Natural killer cell (primary cell): ENCODE results near the gene RNF25. TPM values are rescaled to one million over a fixed set of nuclear protein-coding genes. Genes with fewer than 3 reads are reported as not detected.

ENCODE experiments used
- ATAC-seq, 3 donors: fragments of 150-1000 bp in 2 of 3; fragments of 200-7000 bp in 1 of 3; cut with Tn5 transposase; 1 replicate in 1 of 3; 2 replicates in 2 of 3; pipeline ENCODE4 v1.10.0; 2021; ENCODE audit warnings: mild to moderate bottlenecking in 2 of 3, moderate library complexity in 2 of 3
- DNase-seq, 2 donors: peaks; one replicate each; pipeline versions ENCODE4 v3.0.0 to v3.0.0-alpha.2; 2013 to 2021; ENCODE audit warnings: mixed read lengths in 1 of 2
- H3K27ac ChIP-seq: one replicate; pipeline ENCODE4 v1.5.1; 2013; ENCODE audit warnings: mild to moderate bottlenecking, low read length
- H3K27me3 ChIP-seq: one replicate; pipeline ENCODE4 v1.6.1; 2013; ENCODE audit warnings: low read length; ENCODE audit not compliant: control insufficient read depth, insufficient read depth
- H3K36me3 ChIP-seq: one replicate; pipeline ENCODE4 v1.6.1; 2013; ENCODE audit warnings: low read length; ENCODE audit not compliant: control insufficient read depth, insufficient read depth
- H3K4me1 ChIP-seq: one replicate; pipeline ENCODE4 v1.6.1; 2013; ENCODE audit warnings: low read length; ENCODE audit not compliant: control insufficient read depth, insufficient read depth
- H3K4me3 ChIP-seq: one replicate; pipeline ENCODE4 v1.5.1; 2013; ENCODE audit warnings: low read length
- H3K9me3 ChIP-seq: one replicate; pipeline ENCODE4 v1.6.1; 2013; ENCODE audit warnings: low read length; ENCODE audit not compliant: control insufficient read depth, insufficient read depth
- H3K27ac Mint-ChIP-seq, 2 donors: one replicate each; pipeline ENCODE4 v1.8.0; 2022; ENCODE audit warnings: mild to moderate bottlenecking in 2 of 2, mixed read lengths in 2 of 2, moderate library complexity in 1 of 2
- H3K27me3 Mint-ChIP-seq, 2 donors: one replicate each; pipeline ENCODE4 v1.8.0; 2022; ENCODE audit warnings: low read depth in 2 of 2, mixed read lengths in 2 of 2
- H3K36me3 Mint-ChIP-seq: one replicate; pipeline ENCODE4 v1.8.0; 2022; ENCODE audit warnings: mixed read lengths
- H3K4me1 Mint-ChIP-seq, 2 donors: one replicate each; pipeline ENCODE4 v1.8.0; 2022; ENCODE audit warnings: mixed read lengths in 2 of 2
- H3K4me3 Mint-ChIP-seq: one replicate; pipeline ENCODE4 v1.8.0; 2022; ENCODE audit warnings: mild to moderate bottlenecking, moderate library complexity, mixed read lengths
- H3K9me3 Mint-ChIP-seq, 2 donors: one replicate each; pipeline ENCODE4 v1.8.0; 2022; ENCODE audit warnings: mixed read lengths in 2 of 2
- WGBS: methylation state at CpG from one replicate; pipeline ENCODE4 v1.1.7; 2013; ENCODE audit warnings: missing lambda C conversion rate; ENCODE audit not compliant: insufficient coverage; 5-methylcytosine and 5-hydroxymethylcytosine counted together
- intact Hi-C: fragments of 100-400 bp; cut with micrococcal nuclease; formaldehyde crosslinking; loops from one replicate; pipeline ENCODE4 v1.14.2; 2022
- total RNA-seq, 4 donors: library from RNA; stranded (reverse); fragments of 120-200 nt in 1 of 4; gene quantifications; one replicate each; pipeline versions ENCODE4 v1.2.3 to v1.2.4, GENCODE V29; 2013 to 2022
- TF ChIP-seq, protein P1 (sequence below): fragments of 200-600 bp; IDR thresholded peaks from one replicate; pipeline ENCODE4 v1.8.0; 2022; ENCODE audit warnings: antibody characterized with exemption

RNF25 gene
- total RNA-seq, 3 donors from 2014 or later (not counting 1 experiment from before 2014, with no cell fraction given) = 16.5 to 22.8 (median 20.1) TPM

DNA sequence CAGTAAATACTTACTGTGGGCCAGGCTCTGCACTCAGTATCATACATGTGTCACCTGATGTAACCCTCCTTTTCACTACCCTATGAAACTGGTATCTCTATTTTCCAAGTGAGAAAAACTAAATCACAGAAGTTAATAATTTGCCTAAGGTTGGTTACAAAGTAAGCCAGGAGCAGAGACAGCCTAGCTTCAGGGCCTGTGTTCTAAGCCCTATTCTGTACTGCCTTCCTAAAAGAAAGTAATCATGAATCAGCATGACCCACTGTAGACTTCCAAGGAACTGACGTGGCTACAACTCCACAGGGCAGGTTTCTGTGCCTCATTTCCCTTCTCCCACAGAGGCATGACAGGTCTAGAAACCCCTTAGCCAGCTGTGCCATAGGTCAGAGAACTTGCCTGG, 26.7 kb downstream of the RNF25 start:
- H3K36me3 ChIP-seq = peaks cover 87% of the 10 kb centered on the region
- H3K4me1 Mint-ChIP-seq = peaks cover 10 to 16% of the 10 kb centered on the region in 2 donors
- no peaks in the 10 kb centered on the region for H3K4me1 ChIP-seq
- H3K9me3 Mint-ChIP-seq = no peaks in the 10 kb centered on the region
- H3K27ac Mint-ChIP-seq = no peak overlapping the region
- no peaks in the 10 kb centered on the region for H3K27me3 ChIP-seq
- TF ChIP-seq, protein P1, sequence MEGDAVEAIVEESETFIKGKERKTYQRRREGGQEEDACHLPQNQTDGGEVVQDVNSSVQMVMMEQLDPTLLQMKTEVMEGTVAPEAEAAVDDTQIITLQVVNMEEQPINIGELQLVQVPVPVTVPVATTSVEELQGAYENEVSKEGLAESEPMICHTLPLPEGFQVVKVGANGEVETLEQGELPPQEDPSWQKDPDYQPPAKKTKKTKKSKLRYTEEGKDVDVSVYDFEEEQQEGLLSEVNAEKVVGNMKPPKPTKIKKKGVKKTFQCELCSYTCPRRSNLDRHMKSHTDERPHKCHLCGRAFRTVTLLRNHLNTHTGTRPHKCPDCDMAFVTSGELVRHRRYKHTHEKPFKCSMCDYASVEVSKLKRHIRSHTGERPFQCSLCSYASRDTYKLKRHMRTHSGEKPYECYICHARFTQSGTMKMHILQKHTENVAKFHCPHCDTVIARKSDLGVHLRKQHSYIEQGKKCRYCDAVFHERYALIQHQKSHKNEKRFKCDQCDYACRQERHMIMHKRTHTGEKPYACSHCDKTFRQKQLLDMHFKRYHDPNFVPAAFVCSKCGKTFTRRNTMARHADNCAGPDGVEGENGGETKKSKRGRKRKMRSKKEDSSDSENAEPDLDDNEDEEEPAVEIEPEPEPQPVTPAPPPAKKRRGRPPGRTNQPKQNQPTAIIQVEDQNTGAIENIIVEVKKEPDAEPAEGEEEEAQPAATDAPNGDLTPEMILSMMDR = no peak
- intact Hi-C loops = no loop called here
- no peak overlapping the region for H3K4me3 ChIP-seq
- no peak overlapping the region for H3K4me3 Mint-ChIP-seq
- no peaks in the 10 kb centered on the region for H3K9me3 ChIP-seq
- ATAC-seq (no peak), DNase-seq (no peak)
- no peak overlapping the region for H3K27ac ChIP-seq
- peaks cover 6% of the 10 kb centered on the region for H3K36me3 Mint-ChIP-seq
- WGBS = 91% methylated on average over 1 of the region's 1 CpG
- no peaks in the 10 kb centered on the region for H3K27me3 Mint-ChIP-seq

DNA sequence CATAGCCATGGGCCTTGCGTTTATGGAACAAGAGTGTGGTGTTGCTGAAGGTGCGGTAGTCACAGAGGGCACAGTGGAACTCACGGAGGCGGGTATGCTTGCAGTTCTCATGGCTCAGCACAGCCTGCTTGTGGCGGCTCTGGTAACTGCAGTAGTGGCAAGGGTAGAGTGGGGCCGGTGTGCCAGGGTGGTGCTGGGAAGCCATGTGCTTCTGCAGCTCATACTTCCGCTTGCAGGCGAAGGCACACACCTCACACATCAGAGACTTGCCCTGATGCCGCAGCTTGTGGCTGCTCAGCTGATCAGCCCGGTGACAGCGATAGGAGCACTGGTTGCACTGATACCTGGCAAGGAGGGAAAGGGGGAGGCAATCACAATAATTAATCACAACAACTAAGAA, 27.1 kb downstream of the RNF25 start:
- H3K9me3 Mint-ChIP-seq = no peaks in the 10 kb centered on the region
- H3K4me1 Mint-ChIP-seq = peaks cover 10 to 12% of the 10 kb centered on the region in 2 donors
- H3K4me3 Mint-ChIP-seq = no peak overlapping the region
- peaks cover 2% of the 10 kb centered on the region for H3K36me3 Mint-ChIP-seq
- Histone ChIP-seq H3K4me1 (no peaks in the 10 kb centered on the region), H3K27me3 (no peaks in the 10 kb centered on the region), H3K9me3 (no peaks in the 10 kb centered on the region), H3K4me3 (no peak overlapping the region), H3K27ac (no peak overlapping the region), H3K36me3 (peaks cover 86% of the 10 kb centered on the region)
- WGBS = 94% methylated on average over 11 of the region's 11 CpGs
- ATAC-seq = no peak
- TF ChIP-seq, protein P1 = no peak
- H3K27me3 Mint-ChIP-seq = no peaks in the 10 kb centered on the region
- intact Hi-C loops = no loop called here
- H3K27ac Mint-ChIP-seq = no peak overlapping the region
- no peak for DNase-seq

DNA sequence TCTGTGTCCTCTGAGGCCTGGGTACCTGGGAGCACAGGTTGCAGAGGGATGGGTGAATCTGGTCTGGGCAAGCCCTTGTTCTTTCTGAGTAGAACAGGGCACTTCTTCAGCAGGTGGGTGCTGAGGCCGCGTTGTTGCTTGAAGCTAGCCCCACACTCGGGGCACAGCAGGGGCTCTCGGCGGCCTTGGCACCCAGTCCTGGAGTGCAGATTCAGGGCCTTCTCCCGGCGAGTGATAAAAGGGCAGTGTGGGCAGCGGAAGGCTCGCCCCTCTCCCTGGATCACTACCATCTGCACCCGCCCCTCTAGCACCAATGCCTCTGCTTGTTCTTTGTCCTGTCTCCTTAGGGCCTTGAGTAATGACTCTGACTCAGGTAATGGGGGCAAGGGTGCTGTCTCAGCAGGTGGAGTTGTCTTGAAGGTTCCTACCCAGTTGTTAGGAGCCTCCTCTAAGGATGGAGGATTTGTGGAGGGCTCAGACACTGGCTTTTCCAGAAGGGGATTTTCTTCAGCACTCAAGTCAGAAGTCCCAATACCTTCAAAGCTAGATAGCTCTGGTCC, 28.0 kb downstream of the RNF25 start:
- H3K27me3 Mint-ChIP-seq = no peaks in the 10 kb centered on the region
- peaks cover 10 to 12% of the 10 kb centered on the region in 2 donors for H3K4me1 Mint-ChIP-seq
- H3K4me1 ChIP-seq = no peaks in the 10 kb centered on the region
- intact Hi-C loops = no loop called here
- H3K27ac ChIP-seq = no peak overlapping the region
- WGBS = 96% methylated on average over 10 of the region's 10 CpGs
- no peak overlapping the region for H3K4me3 Mint-ChIP-seq
- H3K27me3 ChIP-seq = no peaks in the 10 kb centered on the region
- DNase-seq = no peak
- no peak for ATAC-seq
- TF ChIP-seq, protein P1 = no peak
- no peak overlapping the region for H3K27ac Mint-ChIP-seq
- no peaks in the 10 kb centered on the region for H3K9me3 Mint-ChIP-seq
- H3K36me3 Mint-ChIP-seq = no peaks in the 10 kb centered on the region
- peaks cover 83% of the 10 kb centered on the region for H3K36me3 ChIP-seq
- no peaks in the 10 kb centered on the region for H3K9me3 ChIP-seq
- H3K4me3 ChIP-seq = no peak overlapping the region

DNA sequence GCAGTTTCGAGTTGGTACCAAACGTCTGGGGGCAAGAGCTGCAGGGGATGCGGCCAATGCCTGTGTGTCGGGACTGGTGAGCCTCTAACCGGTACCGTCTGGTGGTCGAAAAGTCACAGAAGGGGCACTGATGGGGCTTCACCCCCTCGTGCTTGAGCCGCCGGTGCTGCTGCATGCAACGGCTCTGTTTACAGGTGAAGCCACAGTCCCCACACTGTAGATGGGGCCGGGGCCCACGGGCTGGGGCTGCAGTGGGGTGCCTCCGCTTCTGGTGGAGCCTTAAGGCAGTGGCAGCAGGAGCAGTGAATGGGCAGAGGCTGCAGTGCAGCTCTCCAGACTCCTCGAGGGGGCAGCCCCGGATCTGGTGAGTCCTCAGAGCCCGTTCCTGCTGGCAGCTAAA, 29.0 kb downstream of the RNF25 start:
- peaks cover under 1 to 2% of the 10 kb centered on the region in 2 donors for H3K4me1 Mint-ChIP-seq
- intact Hi-C loops = no loop called here
- no peaks in the 10 kb centered on the region for H3K27me3 Mint-ChIP-seq
- Histone ChIP-seq H3K27me3 (no peaks in the 10 kb centered on the region), H3K4me3 (no peak overlapping the region), H3K27ac (no peak overlapping the region), H3K36me3 (peaks cover 83% of the 10 kb centered on the region), H3K9me3 (no peaks in the 10 kb centered on the region), H3K4me1 (no peaks in the 10 kb centered on the region)
- no peaks in the 10 kb centered on the region for H3K9me3 Mint-ChIP-seq
- DNase-seq (no peak), ATAC-seq (no peak)
- no peak overlapping the region for H3K27ac Mint-ChIP-seq
- peaks cover 4% of the 10 kb centered on the region for H3K36me3 Mint-ChIP-seq
- H3K4me3 Mint-ChIP-seq = no peak overlapping the region
- 96% methylated on average over 17 of the region's 17 CpGs for WGBS
- TF ChIP-seq, protein P1 = no peak
